B cell (primary cell): ENCODE data around the gene ADAM12.

ENCODE experiments used
- EZH2 ChIP-seq: IDR thresholded peaks from 2 replicates; pipeline ENCODE4 v1.6.1; 2012; ENCODE audit warnings: borderline replicate concordance, low read depth, mild to moderate bottlenecking, moderate library complexity, low read length; ENCODE audit not compliant: insufficient read depth, poor library complexity, severe bottlenecking
- TF ChIP-seq, protein P1 (sequence below): fragments of 200-600 bp; IDR thresholded peaks from one replicate; pipeline ENCODE4 v1.8.0; 2022; ENCODE audit warnings: antibody characterized with exemption, mild to moderate bottlenecking

DNA sequence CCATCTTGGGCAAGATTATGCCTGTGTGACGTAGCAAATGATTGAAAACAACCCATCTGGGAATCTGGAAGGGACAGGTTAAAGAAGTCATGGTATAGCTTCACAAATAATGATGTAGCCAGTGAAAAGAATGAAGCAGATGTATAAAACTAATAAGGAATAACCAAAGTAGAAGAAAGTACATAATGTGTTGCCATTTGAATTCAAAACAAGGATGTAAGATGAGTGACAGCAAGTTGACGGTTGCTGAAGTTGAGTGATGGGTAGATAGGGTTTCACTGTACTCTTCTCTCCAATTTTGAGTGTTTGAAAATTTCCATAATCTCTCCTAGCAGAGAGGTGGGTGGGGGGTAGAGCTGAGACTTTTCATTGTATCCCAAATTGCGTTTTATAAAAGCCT lies 358.3 kb downstream of the ADAM12 start:
- TF ChIP-seq, protein P1, sequence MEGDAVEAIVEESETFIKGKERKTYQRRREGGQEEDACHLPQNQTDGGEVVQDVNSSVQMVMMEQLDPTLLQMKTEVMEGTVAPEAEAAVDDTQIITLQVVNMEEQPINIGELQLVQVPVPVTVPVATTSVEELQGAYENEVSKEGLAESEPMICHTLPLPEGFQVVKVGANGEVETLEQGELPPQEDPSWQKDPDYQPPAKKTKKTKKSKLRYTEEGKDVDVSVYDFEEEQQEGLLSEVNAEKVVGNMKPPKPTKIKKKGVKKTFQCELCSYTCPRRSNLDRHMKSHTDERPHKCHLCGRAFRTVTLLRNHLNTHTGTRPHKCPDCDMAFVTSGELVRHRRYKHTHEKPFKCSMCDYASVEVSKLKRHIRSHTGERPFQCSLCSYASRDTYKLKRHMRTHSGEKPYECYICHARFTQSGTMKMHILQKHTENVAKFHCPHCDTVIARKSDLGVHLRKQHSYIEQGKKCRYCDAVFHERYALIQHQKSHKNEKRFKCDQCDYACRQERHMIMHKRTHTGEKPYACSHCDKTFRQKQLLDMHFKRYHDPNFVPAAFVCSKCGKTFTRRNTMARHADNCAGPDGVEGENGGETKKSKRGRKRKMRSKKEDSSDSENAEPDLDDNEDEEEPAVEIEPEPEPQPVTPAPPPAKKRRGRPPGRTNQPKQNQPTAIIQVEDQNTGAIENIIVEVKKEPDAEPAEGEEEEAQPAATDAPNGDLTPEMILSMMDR: no peak
- no peak for TF ChIP-seq EZH2
